Measurements from ENCODE around the gene PLAGL2. TPM values are rescaled to one million over a fixed set of nuclear protein-coding genes. Genes with fewer than 3 reads are reported as not detected.
"Not testable (repeated sequence)": the region's sequence is repeated elsewhere in the genome, so short reads cannot be mapped to it uniquely, and the experiment has no call there.

PLAGL2 gene
- polyA plus RNA-seq, 3 donors, result 20.3 to 21.7 (median 21.4) TPM

DNA sequence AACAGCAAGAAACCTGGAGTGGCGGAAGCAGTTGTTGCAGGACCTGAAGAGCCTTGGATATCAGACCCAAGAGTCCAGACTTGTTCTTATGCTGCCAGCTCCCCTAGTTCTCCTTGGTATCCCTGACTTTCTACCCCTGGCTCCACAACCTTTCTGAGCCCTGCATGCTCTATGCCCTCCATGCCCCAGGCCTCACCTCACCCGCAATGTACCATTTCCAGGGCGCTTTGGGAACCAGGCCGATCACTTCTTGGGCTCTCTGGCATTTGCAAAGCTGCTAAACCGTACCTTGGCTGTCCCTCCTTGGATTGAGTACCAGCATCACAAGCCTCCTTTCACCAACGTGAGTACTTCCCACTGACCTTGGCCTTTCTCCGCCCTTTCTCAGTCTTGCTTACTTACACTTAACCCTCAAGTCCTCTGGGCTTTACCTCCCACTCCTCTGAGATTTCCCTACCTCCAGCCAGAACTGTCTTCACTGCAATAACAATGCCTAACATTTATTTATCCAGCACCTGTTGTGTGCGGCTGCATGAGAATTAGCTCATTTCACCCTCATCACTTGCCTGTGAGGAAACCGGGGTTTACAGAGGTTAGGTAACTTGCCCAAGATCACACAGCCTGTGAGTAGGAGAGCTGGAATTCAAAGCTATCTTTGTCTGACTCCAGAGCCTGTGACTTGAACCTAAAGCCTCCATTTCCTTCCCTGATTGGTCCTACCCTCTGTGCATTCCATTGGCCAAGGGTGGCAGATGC, 2.5 kb upstream of the PLAGL2 start:
- DNase-seq (ENCODE audit: extremely low read depth in 1 of 11, low read depth in 9 of 11, low spot score in 4 of 11), result no peak

DNA sequence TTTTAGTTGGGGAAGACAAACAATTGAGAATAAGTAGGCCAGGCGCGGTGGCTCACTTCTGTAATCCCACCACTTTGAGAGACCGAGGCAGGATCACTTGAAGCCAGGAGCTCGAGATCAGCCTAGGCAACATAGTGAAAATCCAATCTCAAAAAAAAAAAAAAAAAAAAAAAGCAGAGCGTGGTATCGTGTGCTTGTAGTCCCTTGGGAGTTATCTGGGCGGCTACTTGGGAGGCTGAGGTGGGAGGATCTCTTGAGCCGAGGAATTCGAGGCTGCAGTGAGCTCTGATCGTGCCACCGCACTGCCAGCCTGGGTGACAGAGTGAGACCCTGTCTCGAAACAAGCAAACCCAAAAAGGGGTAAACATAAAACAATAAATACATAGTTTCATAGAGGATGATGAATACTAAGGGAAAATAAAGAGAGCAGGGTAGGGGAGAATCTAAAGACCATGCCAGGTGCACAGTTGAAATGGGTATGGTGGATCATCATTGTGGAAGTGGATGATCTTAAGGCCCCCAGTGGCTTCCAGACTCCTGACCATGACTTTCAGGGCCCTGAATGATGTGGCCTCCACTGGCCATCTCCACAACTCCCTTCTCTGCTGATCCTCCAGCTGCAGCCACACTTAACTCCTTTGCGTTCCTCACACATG, 1.1 kb upstream of the PLAGL2 start:
- DNase-seq (ENCODE audit: extremely low read depth in 1 of 11, low read depth in 9 of 11, low spot score in 4 of 11), result no peak

DNA sequence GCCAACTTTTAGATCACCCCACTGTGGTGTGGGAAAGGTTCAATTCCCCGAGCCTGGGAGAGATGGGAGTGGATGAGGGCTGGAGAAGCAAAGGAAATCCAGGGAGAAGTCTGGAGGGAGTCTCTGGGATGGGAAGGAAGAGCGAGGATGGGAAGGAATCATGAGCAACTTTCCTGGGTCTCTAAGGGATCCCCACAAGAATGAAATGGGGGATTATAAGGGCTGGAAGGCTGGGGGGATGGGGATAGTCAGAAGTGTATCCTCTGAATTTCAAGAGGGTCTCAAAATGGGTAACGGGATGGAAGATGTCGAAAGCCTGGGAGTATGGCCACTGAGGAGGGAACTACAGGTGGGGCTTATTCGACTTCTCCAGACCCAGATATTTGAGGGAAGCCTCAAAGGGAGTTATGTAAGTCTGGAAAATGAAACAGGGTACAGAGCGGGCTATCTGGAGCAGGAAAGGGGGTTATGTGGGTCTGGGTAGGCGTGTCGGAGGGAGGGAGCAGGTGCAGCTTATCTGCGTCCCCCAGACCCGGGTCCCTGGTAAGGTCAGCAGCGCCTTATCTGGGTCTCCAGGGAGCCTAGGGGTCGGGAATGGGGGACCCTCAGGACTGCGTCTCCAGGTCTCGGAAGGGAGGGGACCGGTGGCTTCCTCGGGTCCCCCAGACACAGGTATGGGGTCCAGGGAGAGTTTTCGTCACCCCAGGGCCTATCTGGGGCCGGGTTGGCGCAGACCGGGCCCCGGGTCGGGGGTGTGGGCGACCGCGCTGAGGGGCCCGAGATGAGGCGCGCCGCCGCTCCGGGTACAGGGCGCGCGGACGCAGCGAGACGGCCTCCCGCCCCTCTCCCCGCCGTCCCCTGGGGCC, 550 bp downstream of the PLAGL2 start:
- DNase-seq (ENCODE audit: extremely low read depth in 1 of 11, low read depth in 9 of 11, low spot score in 4 of 11), result no peak

DNA sequence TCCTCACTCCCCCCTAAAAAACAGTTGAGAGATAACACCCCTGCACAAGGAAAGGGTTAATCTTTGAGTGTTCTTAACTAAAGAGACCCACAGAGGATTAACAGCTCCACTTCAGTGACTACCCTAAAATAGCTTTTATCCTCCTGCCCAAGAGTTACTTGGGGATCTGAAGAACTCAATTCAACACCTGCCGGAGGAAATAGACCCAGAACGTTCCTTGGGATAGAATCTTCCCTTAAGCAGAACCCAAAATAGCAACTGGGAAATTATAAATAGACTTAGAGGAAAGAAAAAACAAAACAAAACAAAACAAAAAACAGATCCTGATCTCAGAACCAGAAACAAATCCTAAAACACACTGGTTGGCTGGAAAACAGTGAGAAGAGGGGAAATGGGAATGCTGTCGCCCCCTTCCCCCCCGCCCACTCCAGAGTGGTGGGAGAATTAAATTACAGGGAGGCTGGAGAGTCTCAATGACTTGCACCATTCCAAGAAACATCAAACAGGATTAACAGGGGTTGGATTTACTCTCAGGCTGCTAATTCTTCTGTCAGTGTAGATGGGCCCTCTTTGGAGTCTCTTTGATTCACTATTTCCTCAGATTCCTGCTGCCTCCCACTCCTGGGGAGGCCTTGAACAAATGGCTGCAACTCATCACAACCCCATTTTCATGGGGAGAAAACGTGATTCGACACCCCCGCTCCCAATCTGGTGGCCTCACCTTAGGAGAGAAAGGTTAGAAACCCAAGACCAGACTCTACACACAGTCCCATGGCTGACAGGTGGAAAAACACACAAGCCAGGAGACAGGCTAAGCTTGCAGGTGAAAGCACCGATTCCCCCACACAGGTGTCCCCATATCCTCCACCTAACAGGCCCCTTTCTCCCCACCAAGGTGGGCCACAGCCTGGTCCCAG, 1.4 kb downstream of the PLAGL2 start:
- no peak for DNase-seq (ENCODE audit: extremely low read depth in 1 of 11, low read depth in 9 of 11, low spot score in 4 of 11)

DNA sequence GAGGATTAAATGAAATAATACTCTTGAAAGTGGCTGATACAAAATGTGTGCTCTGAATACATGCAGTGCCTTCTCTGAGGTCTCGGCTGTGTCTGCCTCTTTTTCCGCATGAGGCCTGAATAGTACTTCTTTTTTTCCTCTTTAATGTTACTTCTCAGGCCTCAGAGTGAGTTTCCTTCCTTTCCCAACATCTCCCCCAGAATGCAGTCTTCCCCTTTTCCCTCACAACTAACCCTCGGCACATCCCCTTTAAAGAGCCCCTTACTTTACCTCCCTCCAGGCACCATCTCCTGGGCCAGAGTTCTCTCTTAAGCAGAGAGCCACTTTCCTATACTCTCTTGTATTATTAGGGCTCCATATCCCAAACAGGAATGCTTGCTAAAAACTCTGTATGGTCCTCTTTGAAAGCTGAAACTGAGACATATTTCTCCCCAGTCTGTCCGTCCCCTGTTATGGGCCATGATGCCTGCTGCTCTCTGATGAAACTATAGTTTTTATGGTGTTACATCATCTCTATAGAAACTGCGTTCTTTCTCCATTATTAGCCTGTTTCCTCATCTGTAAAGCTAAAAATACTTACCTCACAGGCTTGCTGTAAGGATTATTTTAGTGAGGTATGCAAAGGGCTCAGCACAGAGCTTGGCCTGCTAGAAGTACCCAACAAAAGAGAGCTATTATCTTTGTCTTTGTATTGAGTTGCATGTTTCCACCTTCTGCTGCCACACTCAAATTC, 2.3 kb downstream of the PLAGL2 start:
- no peak for DNase-seq (ENCODE audit: extremely low read depth in 1 of 11, low read depth in 9 of 11, low spot score in 4 of 11)

DNA sequence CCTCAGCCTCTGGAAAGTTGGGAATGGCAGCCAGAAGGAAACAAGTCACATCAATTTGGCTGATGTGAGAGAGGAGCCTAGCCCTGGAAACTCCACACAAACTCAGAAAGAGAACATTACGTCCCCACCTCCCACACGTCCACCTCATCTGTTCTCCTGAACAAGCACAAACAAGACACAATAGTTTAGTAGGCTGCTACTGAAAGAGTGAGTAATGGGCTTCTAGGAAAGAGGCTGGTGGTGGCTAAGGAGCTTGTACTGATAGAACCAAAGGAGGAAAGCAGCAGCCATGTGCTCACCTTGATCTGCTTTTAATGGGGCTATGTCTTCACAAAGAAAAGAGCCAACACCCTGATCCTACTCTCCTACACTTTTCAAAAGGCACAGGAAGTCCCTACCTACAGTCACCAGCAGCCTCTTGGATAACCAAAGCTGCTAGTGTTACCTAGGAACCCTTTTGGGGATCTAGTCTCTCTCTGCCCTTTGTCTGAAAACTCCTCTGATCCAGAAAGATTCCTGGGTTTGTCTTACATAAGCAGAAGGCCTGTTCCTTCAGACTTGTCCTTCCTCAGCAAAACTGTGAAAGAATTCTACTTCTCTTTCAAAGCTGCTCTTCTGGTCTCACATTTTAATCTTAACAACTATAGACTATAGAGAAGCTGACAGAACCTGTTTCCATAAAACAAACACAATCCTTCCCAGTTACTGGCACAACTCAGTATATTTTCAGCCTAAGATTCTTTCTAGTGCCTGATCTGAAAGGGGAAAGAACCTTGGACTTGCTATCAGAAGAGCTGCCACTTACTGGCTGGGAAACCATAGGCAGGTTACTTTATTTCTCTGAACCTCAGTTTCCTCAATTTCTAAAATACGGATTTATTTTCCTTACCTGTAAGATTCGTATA, 3.1 kb downstream of the PLAGL2 start:
- DNase-seq (ENCODE audit: extremely low read depth in 1 of 11, low read depth in 9 of 11, low spot score in 4 of 11), result no peak

DNA sequence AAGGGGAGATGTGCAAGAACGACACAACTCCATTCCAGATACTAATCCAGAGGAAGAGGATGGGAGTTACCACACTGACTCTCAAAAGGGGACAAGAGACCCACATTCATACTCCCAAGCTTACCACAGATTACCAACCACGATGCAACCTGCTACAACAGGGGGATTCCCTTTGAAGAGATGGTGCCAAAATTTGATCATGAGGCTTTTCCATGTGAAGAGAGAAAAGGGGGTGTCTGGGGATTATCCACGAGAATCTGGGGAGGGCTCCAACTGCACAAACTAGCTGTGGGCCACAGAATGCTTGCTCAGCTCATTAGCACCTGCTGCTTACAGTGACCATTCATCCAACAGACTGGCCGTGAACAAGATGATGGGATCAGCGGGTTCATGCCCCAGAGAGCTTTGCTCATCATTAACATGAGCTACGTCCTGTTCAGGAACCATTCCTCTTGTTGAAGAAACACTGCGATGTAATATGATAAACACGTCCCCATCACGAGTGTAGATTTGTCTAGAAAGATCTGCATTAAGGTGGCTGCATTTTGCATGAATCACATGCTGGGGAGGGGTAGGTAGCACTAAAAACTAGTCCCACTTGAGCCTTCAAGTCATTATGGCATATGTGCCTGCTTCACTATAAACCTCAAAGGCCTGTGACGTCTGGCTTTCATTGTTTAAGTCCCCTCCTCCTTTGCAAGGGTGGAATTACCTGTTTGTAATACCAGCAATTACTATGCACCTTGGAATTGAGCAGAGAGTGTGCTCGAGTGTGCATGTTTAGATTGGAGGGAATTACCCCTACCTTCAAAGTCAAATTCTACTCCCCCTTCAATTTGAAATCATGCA, 4.0 kb downstream of the PLAGL2 start:
- no peak for DNase-seq (ENCODE audit: extremely low read depth in 1 of 11, low read depth in 9 of 11, low spot score in 4 of 11)

DNA sequence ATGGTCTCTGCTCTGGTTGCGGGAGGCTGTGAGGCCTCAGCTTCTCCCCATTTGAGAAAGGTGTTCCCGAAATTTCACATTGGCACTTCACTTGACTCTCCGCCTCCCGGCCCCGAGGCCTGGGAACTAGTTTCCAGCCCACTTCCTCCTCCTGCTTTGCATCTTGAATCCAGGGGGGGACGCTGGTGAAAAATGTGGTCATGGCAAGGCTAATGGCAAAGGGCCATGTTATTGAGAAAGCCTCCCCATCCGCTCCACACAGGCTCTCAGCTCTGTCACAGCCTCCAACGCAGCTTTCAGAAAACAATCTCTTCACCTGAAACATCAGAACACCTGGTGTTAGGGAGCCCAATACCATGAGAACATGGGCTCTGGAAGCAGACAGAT, 5.6 kb downstream of the PLAGL2 start:
- no peak for DNase-seq (ENCODE audit: extremely low read depth in 1 of 11, low read depth in 9 of 11, low spot score in 4 of 11)

DNA sequence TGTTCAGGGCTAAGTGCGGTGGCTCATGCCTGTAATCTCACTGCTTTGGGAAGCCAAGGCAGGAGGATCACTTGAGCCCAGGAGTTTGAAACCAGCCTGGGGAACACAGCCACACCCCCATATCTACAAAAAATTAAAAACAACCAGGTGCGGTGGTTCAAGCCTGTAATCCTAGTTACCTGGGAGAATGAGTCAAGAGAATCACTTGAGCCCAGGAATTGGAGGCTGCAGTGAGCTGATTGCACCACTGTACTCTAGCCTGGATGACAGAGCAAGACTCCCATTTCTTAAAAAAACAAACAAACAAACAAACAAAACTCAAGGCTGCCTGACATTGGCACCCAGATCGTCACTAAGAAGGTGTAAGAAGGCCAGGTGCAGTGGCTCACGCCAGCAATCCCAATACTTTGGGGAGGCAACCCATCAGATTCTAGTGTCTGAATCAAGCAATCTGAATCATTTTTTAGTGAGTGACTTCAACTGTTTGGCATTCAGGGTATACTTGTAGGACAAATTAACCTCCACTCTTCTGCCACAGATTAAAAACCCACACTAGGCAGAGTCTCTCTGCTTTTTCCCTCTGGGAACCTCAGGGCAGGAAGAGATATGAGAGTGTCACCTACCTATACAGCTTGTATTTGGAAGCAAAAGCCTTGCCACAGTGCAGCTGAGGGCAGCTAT, 6.1 kb downstream of the PLAGL2 start:
- no peak for DNase-seq (ENCODE audit: extremely low read depth in 1 of 11, low read depth in 9 of 11, low spot score in 4 of 11)

DNA sequence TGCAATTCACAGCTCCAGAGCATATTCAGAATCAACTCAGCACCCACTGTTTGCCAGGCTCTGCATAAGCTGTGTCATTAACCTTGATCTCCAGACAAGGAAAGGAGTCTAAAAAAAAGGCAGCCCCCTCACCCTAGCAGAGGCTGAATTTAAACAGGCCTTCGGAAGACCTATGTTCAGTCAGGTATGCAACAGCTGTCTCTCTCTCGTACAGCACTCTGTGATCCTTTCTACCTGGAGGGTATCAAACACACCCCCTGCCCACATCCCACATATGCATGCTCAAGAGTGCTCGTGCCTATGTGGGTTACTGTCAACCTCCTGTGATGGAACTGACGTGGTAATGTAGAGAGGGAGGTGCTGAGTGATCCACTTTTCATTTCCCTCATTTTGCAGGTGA, 8.5 kb downstream of the PLAGL2 start:
- DNase-seq (ENCODE audit: extremely low read depth in 1 of 11, low read depth in 9 of 11, low spot score in 4 of 11), result no peak

DNA sequence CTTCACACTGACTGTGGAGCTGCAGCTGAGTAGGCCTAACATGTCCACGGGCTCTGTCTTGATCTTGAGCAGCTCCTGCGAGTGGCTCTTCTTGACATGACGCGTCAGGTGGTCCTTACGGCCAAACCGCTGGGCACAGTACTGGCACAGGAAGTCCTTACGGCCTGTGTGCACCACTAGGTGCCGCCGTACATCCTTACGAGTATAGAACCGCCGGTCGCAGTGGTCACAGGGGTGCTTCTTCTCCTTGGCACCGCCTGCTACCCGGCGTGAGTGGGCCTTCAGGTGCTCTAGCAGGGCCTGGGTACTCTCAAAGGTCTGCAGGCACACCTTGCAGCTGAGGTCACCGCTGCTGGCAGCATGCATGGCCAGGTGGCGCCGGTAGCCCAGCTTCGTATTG, 10.4 kb downstream of the PLAGL2 start:
- not testable (repeated sequence) for DNase-seq (ENCODE audit: extremely low read depth in 1 of 11, low read depth in 9 of 11, low spot score in 4 of 11)

DNA sequence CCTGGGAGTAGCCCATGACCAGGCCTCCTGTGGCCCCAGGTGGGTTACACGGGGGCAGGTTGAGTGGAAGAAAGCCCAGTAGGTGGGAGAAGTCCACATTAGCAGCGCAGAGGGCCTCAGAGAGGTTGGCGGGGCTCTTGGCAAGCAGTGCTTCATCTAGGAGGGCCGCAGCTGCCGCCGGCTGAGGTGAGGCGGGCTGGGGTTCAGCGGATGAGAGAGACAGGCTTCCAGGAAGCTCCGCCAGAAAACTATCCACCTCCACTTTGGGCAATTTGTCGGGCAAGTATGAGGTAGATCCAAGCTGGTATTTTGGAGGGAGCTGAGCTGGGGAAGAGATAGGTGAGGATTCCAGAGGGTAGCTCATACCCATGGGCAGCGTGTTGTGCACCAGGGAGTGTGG, 10.9 kb downstream of the PLAGL2 start:
- DNase-seq (ENCODE audit: extremely low read depth in 1 of 11, low read depth in 9 of 11, low spot score in 4 of 11), result not testable (repeated sequence)

DNA sequence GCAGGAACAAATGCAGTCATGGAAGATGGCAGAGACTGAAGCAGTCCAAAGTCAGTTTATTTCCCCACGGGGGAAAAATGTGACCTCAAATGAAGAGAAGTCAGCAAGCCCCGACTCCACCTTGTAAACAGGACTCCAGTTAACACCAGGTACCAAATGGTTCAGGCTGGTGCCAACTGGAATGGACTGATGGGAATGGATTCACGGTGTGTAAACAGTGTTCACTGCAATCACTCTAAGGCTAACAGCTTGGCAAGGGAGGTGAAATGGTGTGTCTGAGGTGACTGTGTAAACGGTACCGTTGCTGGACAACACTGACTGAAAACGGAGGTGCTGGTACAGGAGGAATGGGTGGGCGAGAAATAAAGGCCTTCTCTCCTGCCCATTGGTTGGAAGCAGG, 12.0 kb downstream of the PLAGL2 start:
- DNase-seq (ENCODE audit: extremely low read depth in 1 of 11, low read depth in 9 of 11, low spot score in 4 of 11), result no peak

DNA sequence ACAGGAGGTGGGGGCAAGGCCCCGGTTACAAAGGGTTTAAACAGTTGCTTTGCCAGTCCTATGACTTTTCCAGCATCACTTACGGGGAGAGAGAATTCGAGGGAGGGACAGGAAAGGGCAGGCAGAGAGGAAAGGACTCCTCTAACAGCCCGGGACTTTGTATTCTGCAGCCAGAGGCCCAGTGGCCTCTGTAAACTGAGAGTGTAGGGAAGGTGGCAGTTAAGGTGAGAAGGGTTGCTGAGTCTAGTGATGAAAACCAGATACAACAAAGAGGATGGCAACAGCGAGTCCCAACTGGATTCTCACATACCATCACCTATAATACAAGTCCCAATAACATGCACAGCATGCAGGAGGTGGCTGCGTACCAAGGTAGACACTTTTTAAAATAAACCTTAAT, 13.5 kb downstream of the PLAGL2 start:
- no peak for DNase-seq (ENCODE audit: extremely low read depth in 1 of 11, low read depth in 9 of 11, low spot score in 4 of 11)

DNA sequence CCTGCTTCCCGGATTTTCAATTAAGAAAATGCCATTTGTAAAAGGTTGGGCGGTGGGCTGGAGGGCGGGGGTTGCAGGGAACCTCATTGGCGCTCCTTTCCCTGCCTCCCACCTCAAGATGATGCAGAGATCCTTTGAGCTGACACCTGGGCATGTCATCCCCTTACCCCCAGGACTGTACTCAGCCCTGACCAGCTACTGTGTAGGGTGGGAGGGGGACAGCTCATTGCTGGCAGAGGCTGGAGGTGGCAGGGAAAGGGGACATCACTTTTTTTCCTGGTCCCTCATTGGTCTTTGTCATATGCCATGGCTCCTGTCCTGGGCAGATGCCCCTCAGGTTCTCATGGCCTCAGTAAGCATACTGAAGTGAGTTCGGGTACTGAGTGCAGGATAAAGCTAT, 14.2 kb downstream of the PLAGL2 start:
- not testable (repeated sequence) for DNase-seq (ENCODE audit: extremely low read depth in 1 of 11, low read depth in 9 of 11, low spot score in 4 of 11)

DNA sequence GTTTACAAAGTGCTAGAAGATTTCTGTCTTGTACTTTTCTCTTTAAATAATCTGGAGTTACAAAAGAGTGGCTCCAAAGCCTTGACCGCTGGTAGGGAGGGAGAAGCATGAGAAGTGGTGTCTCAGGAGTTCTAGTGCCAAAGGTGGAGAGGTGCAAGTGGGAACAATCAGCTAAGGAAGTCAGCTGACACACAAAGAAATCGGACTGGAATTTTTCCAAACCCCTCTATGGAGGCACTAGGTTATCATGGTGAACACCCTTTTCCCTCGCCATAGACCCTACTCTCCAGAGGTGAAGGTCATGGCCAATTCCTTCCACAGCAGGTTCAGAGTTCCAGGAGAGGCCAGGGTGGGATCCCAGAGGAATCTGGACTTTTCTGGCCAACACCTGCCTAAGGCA, 14.8 kb downstream of the PLAGL2 start:
- DNase-seq (ENCODE audit: extremely low read depth in 1 of 11, low read depth in 9 of 11, low spot score in 4 of 11), result no peak
